ENCODE measurements around the gene RTEL1.
"Not testable (repeated sequence)": the region's sequence is repeated elsewhere in the genome, so short reads cannot be mapped to it uniquely, and the experiment has no call there.

The RTEL1 gene, protein sequence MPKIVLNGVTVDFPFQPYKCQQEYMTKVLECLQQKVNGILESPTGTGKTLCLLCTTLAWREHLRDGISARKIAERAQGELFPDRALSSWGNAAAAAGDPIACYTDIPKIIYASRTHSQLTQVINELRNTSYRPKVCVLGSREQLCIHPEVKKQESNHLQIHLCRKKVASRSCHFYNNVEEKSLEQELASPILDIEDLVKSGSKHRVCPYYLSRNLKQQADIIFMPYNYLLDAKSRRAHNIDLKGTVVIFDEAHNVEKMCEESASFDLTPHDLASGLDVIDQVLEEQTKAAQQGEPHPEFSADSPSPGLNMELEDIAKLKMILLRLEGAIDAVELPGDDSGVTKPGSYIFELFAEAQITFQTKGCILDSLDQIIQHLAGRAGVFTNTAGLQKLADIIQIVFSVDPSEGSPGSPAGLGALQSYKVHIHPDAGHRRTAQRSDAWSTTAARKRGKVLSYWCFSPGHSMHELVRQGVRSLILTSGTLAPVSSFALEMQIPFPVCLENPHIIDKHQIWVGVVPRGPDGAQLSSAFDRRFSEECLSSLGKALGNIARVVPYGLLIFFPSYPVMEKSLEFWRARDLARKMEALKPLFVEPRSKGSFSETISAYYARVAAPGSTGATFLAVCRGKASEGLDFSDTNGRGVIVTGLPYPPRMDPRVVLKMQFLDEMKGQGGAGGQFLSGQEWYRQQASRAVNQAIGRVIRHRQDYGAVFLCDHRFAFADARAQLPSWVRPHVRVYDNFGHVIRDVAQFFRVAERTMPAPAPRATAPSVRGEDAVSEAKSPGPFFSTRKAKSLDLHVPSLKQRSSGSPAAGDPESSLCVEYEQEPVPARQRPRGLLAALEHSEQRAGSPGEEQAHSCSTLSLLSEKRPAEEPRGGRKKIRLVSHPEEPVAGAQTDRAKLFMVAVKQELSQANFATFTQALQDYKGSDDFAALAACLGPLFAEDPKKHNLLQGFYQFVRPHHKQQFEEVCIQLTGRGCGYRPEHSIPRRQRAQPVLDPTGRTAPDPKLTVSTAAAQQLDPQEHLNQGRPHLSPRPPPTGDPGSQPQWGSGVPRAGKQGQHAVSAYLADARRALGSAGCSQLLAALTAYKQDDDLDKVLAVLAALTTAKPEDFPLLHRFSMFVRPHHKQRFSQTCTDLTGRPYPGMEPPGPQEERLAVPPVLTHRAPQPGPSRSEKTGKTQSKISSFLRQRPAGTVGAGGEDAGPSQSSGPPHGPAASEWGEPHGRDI (N-terminal part only)

DNA sequence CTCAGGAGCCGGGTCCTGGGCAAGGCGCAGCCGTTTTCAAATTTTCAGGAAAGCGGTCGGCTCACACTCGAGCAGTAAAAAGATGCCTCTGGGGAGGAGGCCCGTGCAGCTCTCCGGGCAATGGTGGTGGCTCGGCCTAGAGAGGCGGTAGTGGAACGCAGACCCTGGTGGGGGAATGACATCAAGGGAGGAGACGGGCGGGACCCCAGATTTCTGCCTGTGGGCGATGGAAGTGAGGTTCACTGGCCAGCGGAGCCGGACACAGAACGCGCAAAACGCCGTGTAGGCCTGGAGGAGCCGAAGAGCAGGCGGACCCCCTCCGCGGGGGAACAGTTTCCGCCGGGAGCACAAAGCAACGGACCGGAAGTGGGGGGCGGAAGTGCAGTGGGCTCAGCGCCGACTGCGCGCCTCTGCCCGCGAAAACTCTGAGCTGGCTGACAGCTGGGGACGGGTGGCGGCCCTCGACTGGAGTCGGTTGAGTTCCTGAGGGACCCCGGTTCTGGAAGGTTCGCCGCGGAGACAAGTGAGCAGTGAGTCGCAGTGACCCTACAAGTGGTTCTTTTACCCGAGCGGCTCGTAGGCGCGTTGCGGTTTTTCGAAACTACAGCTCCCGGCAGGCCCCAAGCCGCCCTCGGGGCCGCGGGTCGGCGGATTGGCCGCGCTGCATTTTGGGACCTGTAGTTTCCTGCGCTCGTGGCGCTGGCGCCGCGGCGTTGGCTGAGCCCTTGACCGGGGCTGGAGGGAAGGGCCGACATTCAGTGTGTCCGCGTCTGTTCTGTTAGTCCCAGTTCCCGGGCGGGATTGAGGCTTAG lies at the start of gene RTEL1:
RTEL1 (plus strand) TSS at position 376 of the 812 bp plus-strand sequence. CDS start 1,091 bp downstream, outside the sequence.
- DNase-seq = peak; percentile 94 to 97 (median 96)

GRCh38 chr20:63610581-63611435 lies 47.3 kb upstream of the RTEL1 start:
- no peak for DNase-seq

DNA sequence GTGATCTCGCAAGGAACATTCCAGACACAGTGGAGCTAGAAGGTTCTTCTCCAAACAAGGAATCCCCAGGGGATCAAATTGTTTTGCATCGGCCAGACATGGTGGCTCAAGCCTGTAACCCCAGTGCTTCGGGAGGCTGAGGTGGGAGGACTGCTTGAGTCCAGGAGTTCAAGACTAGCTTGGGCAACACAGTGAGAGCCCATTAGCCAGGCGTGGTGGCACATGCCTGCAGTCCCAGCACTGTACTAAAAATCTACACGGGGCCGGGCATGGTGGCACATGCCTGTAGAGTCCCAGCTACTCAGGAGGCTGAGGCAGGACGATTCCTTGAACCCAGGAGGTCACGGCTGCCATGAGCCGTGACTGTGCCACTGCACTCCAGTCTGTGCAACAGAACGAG lies 46.5 kb upstream of the RTEL1 start:
- no peak for DNase-seq

- DNase-seq = peak; percentile 92 to 94 (median 93)
Observed at GRCh38 chr20:63612276-63612931, 45.7 kb upstream of the RTEL1 start.

- DNase-seq = not testable (repeated sequence)
Observed at GRCh38 chr20:63613863-63614594, 44.1 kb upstream of the RTEL1 start.

GRCh38 chr20:63617092-63617875 lies 40.8 kb upstream of the RTEL1 start:
- no peak for DNase-seq

DNA sequence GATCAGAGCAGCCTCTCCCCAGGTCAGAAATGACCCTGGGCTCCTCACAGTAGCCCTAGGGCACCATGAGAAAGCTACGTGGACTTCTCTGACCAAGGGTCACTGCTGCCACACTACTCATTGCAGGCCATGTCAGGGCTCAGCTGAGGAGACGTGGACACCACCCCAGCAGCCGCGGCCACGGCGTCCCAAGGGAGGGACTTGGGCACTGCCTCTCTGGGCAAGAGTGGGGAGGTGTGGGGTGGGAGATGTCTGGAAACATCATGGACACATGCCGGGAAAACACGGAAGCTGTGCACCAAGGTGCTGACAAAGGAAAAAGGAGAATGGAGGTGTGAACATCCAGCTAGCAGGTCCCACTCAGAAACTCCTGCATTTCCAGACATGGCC lies 40.2 kb upstream of the RTEL1 start:
- DNase-seq = no peak

GRCh38 chr20:63618291-63618980 lies 39.7 kb upstream of the RTEL1 start:
- no peak for DNase-seq

DNA sequence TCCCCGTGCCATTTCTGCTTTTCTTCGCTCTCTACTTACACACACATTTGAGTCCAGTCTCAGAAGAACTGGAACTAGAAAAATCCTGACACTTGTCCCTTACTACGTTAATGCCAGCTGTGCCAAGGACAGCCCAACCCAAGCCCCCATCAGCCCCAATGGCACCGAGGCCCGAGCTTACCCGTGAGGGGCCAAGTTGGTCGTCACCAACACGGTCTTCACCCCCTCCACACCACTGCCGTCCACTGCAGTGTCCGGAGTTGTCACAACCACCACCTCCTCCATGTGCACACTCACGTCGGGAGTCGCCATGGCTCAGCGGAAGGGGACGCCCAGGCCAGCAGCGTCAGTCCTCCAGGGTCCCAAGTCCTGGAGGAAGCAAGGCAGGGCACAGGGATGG lies 39.0 kb upstream of the RTEL1 start:
- no peak for DNase-seq

DNA sequence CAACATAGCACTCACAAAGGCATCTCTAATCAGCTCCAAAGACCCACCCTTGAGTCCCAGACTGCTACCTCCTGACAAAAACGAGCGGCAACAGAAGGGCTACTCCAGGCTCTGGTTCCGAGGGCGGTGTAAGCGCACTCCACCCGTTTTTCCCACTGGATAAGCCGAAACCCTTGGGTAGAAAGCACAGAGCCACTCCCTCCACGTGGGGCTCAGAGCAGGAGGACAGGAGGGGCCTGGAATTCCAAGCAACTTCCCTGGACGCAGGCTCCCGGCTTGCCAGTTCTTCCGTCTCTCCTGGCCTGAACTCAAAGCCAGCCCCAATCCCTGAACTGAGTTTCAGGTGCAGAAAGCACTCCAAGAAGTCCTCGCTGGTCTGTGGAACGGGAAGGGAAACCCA lies 38.6 kb upstream of the RTEL1 start:
- no peak for DNase-seq

DNA sequence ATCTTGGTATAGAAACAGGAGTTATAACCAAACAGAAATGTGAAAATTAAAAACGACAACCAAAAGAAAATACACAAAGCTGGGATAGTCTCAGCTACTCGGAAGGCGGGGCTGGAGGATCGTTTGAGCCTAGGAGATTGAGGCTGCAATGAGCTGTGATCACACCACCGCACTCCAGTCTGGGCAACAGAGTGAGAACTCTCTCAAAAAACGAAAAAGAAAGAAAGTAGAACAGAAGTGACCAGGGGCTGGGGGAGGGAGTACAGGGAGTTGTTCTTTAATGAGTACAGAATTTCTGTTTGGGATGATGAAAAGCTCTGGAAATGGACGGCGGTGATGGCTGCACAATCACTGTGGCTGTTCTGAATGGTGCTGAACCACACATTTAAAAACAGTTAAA lies 37.1 kb upstream of the RTEL1 start:
- DNase-seq = no peak

- no peak for DNase-seq
Observed at GRCh38 chr20:63622096-63622495, 36.0 kb upstream of the RTEL1 start.

GRCh38 chr20:63622732-63623131 lies 35.4 kb upstream of the RTEL1 start:
- no peak for DNase-seq

DNA sequence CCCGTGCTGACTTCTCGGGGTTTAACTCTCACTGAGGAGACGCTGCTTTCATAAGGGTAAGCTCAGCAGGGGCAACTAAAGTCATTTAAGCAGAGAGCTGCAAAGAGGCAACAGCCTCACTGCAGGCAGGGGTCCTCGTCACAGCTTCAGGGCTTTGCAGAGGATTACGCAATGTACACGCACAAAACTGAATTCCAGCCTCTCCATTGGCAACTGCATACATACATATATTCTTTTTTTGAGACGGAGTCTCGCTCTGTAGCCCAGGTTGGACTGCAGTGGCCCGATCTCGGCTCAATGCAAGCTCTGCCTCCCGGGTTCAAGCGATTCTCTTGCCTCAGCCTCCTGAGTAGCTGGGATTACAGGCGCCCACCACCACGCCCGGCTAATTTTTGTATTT lies 33.6 kb upstream of the RTEL1 start:
- DNase-seq = no peak

DNA sequence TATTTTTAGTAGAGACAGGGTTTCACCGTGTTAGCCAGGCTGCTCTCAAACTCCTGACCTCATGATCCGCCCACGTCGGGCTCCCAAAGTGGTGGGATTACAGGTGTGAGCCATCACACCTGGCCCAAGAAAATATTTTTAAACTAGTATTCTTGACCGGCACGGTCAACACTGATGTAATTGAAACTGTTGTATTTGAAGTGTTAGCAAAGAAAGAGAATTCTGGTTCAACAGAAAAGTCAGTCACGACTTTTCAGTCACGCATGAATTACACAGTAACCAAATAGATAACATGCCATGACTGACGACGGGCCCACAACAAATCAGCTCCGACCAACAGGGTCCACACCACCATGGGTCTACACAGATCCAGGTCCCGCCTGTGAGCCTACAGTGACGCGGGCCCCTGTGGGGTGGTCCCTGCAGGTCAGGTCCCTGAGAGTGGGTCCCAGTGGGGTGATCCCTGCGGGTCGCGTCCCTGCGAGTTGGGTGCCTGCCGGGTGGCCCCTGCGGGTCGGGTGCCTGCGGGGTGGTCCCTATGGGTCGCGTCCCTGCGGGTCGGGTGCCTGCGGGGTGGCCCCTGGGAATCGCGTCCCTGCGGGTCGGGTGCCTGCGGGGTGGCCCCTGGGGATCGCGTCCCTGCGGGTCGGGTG lies 32.2 kb upstream of the RTEL1 start:
- DNase-seq = no peak

GRCh38 chr20:63626424-63627128 lies 31.5 kb upstream of the RTEL1 start, which contains the start of gene GMEB2:
GMEB2 (minus strand) TSS chr20:63627101; CDS start chr20:63619397, 7,704 bp downstream.
- DNase-seq = peak in 2 of 3 donors; percentile 69 to 85

GRCh38 chr20:63627129-63627750 lies 30.9 kb upstream of the RTEL1 start:
- peak; percentile 97 to 99 (median 98) for DNase-seq
